Progenitor cell of endocrine pancreas (in vitro differentiated cells): Measurements from ENCODE around the gene NDUFAF8. TPM values are rescaled to one million over a fixed set of nuclear protein-coding genes. Genes with fewer than 3 reads are reported as not detected.

Experiments
- DNase-seq: peaks from one replicate; pipeline ENCODE4 v3.0.0; 2021; ENCODE audit warnings: low spot score; ENCODE audit not compliant: unreplicated experiment
- H3K27ac Mint-ChIP-seq: 2 replicates; pipeline ENCODE4 v1.8.0; 2021; ENCODE audit warnings: mild to moderate bottlenecking, moderate library complexity, mixed read lengths
- H3K27me3 Mint-ChIP-seq: 2 replicates; pipeline ENCODE4 v1.8.0; 2021; ENCODE audit warnings: mixed read lengths
- H3K36me3 Mint-ChIP-seq: 2 replicates; pipeline ENCODE4 v1.8.0; 2022; ENCODE audit warnings: mixed read lengths; ENCODE audit not compliant: insufficient read depth
- H3K4me1 Mint-ChIP-seq: 2 replicates; pipeline ENCODE4 v1.8.0; 2021; ENCODE audit warnings: low read depth, mixed read lengths
- H3K4me3 Mint-ChIP-seq: 2 replicates; pipeline ENCODE4 v1.8.0; 2021; ENCODE audit warnings: low read depth, mild to moderate bottlenecking, moderate library complexity, mixed read lengths
- H3K9me3 Mint-ChIP-seq: 2 replicates; pipeline ENCODE4 v1.8.0; 2021; ENCODE audit warnings: low read depth, mixed read lengths
- total RNA-seq: library from RNA; stranded (reverse); gene quantifications from 2 replicates; pipeline ENCODE4 v1.2.1, GENCODE V29; 2021
- TF ChIP-seq, protein P1 (sequence below): fragments of 200-600 bp; sonication (generic); IDR thresholded peaks from one replicate; pipeline ENCODE4 v1.5.0; 2021; ENCODE audit warnings: antibody characterized with exemption, mild to moderate bottlenecking; ENCODE audit not compliant: unreplicated experiment

The NDUFAF8 gene
- total RNA-seq, 1 donor from 2014 or later = 43.6 TPM

DNA sequence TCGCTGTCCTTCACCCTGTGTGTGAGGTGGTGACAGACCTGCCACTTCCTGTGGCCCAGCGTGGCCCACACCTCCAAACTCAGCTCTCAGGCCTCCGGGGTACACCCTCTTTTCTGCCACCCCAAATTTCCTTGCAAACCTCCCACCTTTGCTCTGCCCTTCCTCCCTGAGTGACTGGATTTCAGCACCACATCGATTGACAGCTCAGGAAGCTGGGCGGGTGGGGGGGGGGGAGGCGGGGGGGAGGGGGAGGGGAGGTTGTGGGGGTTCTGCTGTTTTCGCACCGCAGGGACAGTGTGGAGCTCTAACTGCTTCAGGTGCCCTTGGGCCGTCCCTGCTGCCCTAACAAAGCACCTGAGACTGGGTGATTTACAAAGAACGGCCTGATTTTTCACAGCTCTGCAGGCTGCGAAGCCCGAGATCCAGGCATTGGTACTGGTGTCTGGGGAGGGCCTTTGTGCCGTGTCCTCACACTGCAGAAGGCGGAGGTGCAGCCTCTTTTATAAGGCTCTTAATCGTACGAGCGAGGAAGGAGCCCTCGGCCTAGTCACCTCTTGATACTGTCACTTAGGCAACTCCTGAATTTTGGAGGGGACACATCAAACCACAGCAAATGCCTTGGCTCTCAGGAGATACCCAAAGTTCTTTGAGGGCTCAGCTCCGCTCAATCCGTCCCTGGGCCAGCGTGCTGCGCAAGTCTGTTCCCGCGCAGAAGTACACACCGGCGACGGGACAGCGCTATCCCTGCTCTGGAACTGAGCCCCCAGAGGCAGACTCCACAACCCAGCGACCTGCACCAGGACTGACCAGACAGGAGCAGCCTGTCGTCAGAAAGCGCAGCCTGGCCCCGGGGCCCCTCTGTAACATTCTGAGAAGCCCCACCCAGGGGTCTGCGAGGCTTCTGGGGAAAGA is 3.6 kb downstream of the NDUFAF8 start:
- peaks cover 10% of the 10 kb centered on the region for H3K4me1 Mint-ChIP-seq
- H3K9me3 Mint-ChIP-seq = no peaks in the 10 kb centered on the region
- H3K27ac Mint-ChIP-seq = no peak overlapping the region
- no peak overlapping the region for H3K4me3 Mint-ChIP-seq
- peaks cover 1% of the 10 kb centered on the region for H3K36me3 Mint-ChIP-seq
- DNase-seq = no peak
- no peaks in the 10 kb centered on the region for H3K27me3 Mint-ChIP-seq
- TF ChIP-seq, protein P1, sequence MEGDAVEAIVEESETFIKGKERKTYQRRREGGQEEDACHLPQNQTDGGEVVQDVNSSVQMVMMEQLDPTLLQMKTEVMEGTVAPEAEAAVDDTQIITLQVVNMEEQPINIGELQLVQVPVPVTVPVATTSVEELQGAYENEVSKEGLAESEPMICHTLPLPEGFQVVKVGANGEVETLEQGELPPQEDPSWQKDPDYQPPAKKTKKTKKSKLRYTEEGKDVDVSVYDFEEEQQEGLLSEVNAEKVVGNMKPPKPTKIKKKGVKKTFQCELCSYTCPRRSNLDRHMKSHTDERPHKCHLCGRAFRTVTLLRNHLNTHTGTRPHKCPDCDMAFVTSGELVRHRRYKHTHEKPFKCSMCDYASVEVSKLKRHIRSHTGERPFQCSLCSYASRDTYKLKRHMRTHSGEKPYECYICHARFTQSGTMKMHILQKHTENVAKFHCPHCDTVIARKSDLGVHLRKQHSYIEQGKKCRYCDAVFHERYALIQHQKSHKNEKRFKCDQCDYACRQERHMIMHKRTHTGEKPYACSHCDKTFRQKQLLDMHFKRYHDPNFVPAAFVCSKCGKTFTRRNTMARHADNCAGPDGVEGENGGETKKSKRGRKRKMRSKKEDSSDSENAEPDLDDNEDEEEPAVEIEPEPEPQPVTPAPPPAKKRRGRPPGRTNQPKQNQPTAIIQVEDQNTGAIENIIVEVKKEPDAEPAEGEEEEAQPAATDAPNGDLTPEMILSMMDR = no peak

- no peak for DNase-seq
- Mint-ChIP-seq H3K36me3 (peaks cover 1% of the 10 kb centered on the region), H3K27me3 (no peaks in the 10 kb centered on the region), H3K4me1 (peaks cover 6% of the 10 kb centered on the region), H3K27ac (no peak overlapping the region), H3K9me3 (no peaks in the 10 kb centered on the region), H3K4me3 (no peak overlapping the region)
- TF ChIP-seq, protein P1 = no peak
These were observed 4.2 kb downstream of the NDUFAF8 start for GRCh38 chr17:81243333-81243664.

DNA sequence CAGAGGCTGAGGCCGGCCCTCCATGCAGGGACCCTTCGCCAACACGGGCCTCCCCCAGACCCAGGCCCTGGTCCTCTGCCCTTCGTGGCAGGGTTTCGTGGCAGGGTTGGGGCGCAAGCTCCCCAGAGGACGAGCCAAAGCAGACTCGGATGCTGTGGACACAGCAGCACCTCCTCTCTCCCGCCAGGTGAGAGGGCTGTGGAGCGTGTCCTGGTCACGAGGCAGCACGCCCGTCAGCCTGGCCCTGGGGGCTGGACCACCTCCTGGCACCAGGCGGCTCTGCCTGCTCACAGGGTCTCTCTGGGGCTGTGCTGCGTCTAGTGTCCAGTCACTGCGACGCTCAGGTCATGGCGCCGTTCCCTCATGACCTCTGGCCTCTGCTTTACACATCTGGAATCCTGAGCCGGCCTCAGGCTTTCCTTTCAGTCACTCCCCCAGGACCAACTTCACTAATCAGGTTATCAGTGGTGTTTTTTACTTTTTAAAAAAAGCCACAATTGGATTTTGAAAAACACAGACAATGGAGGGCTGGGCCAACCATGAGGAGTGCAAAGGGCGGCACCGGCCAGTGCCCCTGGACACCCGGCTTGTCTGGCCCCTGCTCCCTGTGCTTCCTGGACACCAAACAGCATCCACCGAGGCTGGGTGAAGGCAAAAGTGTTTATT is 5.4 kb downstream of the NDUFAF8 start:
- H3K36me3 Mint-ChIP-seq = peaks cover 1% of the 10 kb centered on the region

DNA sequence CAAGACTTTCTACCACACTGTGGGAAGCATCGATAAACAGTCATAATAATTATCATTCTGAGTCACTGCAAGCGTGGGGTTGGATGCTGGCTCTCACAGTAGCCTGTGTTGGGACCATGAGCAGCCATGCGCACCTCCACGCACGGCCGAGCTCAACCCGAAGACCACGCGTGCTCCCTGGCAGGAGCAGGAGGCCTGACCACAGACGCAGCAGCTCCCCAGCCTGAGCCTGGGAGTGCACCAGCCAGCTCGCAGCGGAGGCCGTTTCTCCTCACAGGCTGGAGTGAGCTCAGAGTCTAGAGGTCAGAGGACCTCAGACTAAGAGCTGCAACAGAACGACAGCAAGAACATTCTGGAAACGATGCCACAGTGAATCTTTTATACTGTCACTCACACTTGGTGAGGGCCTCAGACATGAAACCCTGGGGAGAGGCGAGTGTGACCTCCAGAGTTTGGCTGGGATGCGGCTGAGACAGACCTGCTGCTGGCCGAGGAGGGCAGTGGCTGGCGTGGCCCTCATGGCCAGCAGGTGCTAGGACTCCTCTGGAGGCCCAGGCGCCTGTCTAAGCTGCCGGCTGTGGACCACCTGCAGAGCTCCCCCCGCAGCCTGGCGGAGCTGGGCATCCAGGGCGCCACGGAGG is 6.0 kb downstream of the NDUFAF8 start:
- Mint-ChIP-seq H3K4me3 (no peak overlapping the region), H3K27me3 (no peaks in the 10 kb centered on the region), H3K27ac (no peak overlapping the region), H3K4me1 (peaks cover 2% of the 10 kb centered on the region), H3K36me3 (peaks cover 3% of the 10 kb centered on the region), H3K9me3 (no peaks in the 10 kb centered on the region)
- TF ChIP-seq, protein P1 = no peak
- DNase-seq = no peak

More for the DNA sequence above, 5.4 kb downstream of the NDUFAF8 start:
- no peak for DNase-seq
- TF ChIP-seq, protein P1 = no peak
- no peak overlapping the region for H3K4me3 Mint-ChIP-seq
- no peaks in the 10 kb centered on the region for H3K9me3 Mint-ChIP-seq
- H3K27me3 Mint-ChIP-seq = no peaks in the 10 kb centered on the region
- no peak overlapping the region for H3K27ac Mint-ChIP-seq
- H3K4me1 Mint-ChIP-seq = peaks cover 6% of the 10 kb centered on the region

GRCh38 chr17:81245665-81246342 is 6.7 kb downstream of the NDUFAF8 start:
- peaks cover 3% of the 10 kb centered on the region for H3K36me3 Mint-ChIP-seq
- peaks cover 2% of the 10 kb centered on the region for H3K4me1 Mint-ChIP-seq
- H3K4me3 Mint-ChIP-seq = no peak overlapping the region

More at GRCh38 chr17:81245665-81246342, 6.7 kb downstream of the NDUFAF8 start:
- TF ChIP-seq, protein P1 = no peak
- H3K27me3 Mint-ChIP-seq = no peaks in the 10 kb centered on the region
- no peaks in the 10 kb centered on the region for H3K9me3 Mint-ChIP-seq
- no peak overlapping the region for H3K27ac Mint-ChIP-seq
- DNase-seq = no peak
